ENCODE data around the gene KRTAP5-10. TPM values are rescaled to one million over a fixed set of nuclear protein-coding genes. Genes with fewer than 3 reads are reported as not detected.

The KRTAP5-10 gene
- polyA plus RNA-seq, 2 of the 4 experiments (the other 2 are of a cell fraction): not detected

- no peak overlapping the region for H3K4me3 ChIP-seq
- TF ChIP-seq ZSCAN20 (CRISPR knock-in tag; IDR thresholded peaks at IDR 0.05) (no peak), KDM5A (IDR thresholded peaks at IDR 0.05) (no peak)
- FAIRE-seq (no peak), ATAC-seq (no peak), DNase-seq (ENCODE audit: low read depth in 1 of 2, low spot score in 1 of 2) (no peak)
- CTCF ChIA-PET: no interaction called here
- 68% methylated on average over 8 of the region's 8 CpGs for WGBS (ENCODE audit: missing lambda C conversion rate)
- H3K4me1 ChIP-seq: no peaks in the 10 kb centered on the region
- POLR2A ChIA-PET: no interaction called here
- no peak overlapping the region for H3K4me2 ChIP-seq
- H3K9me3 ChIP-seq: peaks cover 2% of the 10 kb centered on the region; the same call in 1 of the 3 replicates
- H3K27ac ChIP-seq: no peak overlapping the region
Measured at GRCh38 chr11:71543866-71544265, 21.5 kb upstream of the KRTAP5-10 start.

DNA sequence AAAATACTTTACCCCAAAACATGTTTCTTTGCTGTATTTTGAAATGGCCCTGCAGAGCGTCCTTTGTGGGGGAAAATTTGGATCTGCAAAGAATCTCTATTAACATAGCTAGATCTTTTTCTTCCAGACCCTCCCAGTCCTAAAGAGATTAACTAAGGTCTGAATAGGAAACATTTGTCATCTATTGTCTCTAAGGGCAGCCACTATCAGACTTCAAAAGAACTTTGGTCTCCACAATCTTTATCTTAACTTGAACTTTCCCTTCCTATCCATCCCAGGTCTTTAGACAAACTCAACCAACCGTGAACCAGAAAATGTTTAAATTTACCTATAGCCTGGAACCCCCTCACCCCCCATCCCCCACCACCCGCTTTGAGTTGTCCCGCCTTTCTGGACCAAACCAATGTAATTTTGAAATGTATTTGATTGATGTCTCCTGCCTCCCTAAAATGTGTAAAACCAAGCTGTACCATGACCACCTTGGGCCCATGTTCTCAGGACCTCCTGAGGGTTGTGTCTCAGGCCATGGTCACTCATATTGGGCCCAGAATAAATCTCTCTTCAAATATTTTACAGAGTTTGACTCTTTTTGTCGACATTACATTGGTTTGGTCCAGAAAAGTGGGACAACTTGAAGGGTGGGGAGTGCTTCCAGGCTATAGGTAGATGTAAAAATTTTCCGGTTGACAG is 20.7 kb upstream of the KRTAP5-10 start:
- ATAC-seq: no peak
- Histone ChIP-seq H3K9me3 (peaks cover 2% of the 10 kb centered on the region; the same call in 1 of the 3 replicates), H3K4me2 (no peak overlapping the region), H3K4me1 (no peaks in the 10 kb centered on the region), H3K4me3 (no peak overlapping the region), H3K27ac (no peak overlapping the region)
- TF ChIP-seq GATA3 (IDR thresholded peaks at IDR 0.05; ENCODE audit: borderline replicate concordance) (no peak), JUN (IDR thresholded peaks at IDR 0.05) (no peak), CTCF (IDR thresholded peaks at IDR 0.05) (no peak), HOXA7 (CRISPR knock-in tag; IDR thresholded peaks at IDR 0.05) (no peak)
- ChIA-PET POLR2A (no interaction called here), CTCF (interaction anchor here (1.4 to 1.5 kb wide), 2 partner anchors 19 to 36 kb away, joined by 5 to 9 read pairs; no protein-coding TSS in a partner anchor)
- 44% methylated on average over 6 of the region's 6 CpGs for WGBS (ENCODE audit: missing lambda C conversion rate)
- no peak for DNase-seq (ENCODE audit: low read depth in 1 of 2, low spot score in 1 of 2)
- FAIRE-seq: no peak

- no peaks in the 10 kb centered on the region for H3K4me1 ChIP-seq
- POLR2A ChIA-PET: no interaction called here
- peaks cover 2% of the 10 kb centered on the region; the same call in 1 of the 3 replicates for H3K9me3 ChIP-seq
- CTCF ChIA-PET: interaction anchor here (1.2 to 1.5 kb wide), 3 partner anchors 18 to 35 kb away, joined by 3 to 9 read pairs (median 5); no protein-coding TSS in a partner anchor
- H3K4me2 ChIP-seq: no peak overlapping the region
- ATAC-seq (no peak), FAIRE-seq (no peak), DNase-seq (ENCODE audit: low read depth in 1 of 2, low spot score in 1 of 2) (no peak)
- WGBS (ENCODE audit: missing lambda C conversion rate): 72% methylated on average over 12 of the region's 12 CpGs
- no peak for TF ChIP-seq EP300 (IDR thresholded peaks at IDR 0.05)
- TF ChIP-seq ATOH8 (CRISPR knock-in tag; IDR thresholded peaks at IDR 0.05; ENCODE audit: low read depth): no peak
- TF ChIP-seq SMC3 (IDR thresholded peaks at IDR 0.05): no peak
- TF ChIP-seq, protein P1, sequence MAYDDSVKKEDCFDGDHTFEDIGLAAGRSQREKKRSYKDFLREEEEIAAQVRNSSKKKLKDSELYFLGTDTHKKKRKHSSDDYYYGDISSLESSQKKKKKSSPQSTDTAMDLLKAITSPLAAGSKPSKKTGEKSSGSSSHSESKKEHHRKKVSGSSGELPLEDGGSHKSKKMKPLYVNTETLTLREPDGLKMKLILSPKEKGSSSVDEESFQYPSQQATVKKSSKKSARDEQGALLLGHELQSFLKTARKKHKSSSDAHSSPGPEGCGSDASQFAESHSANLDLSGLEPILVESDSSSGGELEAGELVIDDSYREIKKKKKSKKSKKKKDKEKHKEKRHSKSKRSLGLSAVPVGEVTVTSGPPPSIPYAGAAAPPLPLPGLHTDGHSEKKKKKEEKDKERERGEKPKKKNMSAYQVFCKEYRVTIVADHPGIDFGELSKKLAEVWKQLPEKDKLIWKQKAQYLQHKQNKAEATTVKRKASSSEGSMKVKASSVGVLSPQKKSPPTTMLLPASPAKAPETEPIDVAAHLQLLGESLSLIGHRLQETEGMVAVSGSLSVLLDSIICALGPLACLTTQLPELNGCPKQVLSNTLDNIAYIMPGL (CRISPR knock-in tag; IDR thresholded peaks at IDR 0.05; ENCODE audit: borderline replicate concordance): no peak
- TF ChIP-seq FOXS1 (CRISPR knock-in tag; IDR thresholded peaks at IDR 0.05): no peak
- no peak for TF ChIP-seq RCOR1 (IDR thresholded peaks at IDR 0.05; ENCODE audit: low read depth, low read length)
- no peak for TF ChIP-seq RAD21 (conservative IDR thresholded peaks at IDR 0.05 in 1 of 2, IDR thresholded peaks at IDR 0.05 in 1 of 2)
- TF ChIP-seq MAFK (IDR thresholded peaks at IDR 0.05; ENCODE audit: partially characterized antibody): no peak
- no peak for TF ChIP-seq EHMT2 (IDR thresholded peaks at IDR 0.05; ENCODE audit: low read depth)
- TF ChIP-seq, protein P2, sequence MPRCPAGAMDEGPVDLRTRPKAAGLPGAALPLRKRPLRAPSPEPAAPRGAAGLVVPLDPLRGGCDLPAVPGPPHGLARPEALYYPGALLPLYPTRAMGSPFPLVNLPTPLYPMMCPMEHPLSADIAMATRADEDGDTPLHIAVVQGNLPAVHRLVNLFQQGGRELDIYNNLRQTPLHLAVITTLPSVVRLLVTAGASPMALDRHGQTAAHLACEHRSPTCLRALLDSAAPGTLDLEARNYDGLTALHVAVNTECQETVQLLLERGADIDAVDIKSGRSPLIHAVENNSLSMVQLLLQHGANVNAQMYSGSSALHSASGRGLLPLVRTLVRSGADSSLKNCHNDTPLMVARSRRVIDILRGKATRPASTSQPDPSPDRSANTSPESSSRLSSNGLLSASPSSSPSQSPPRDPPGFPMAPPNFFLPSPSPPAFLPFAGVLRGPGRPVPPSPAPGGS (IDR thresholded peaks at IDR 0.05): no peak
- TF ChIP-seq POLR2AphosphoS2 (conservative IDR thresholded peaks at IDR 0.05; ENCODE audit: low read length): no peak
- TF ChIP-seq POLR2A (IDR thresholded peaks at IDR 0.05; ENCODE audit: low read length): no peak
- TF ChIP-seq MYC (IDR thresholded peaks at IDR 0.05; ENCODE audit: borderline replicate concordance, low read length): no peak
- no peak overlapping the region for H3K27ac ChIP-seq
- H3K4me3 ChIP-seq: no peak overlapping the region
Measured at GRCh38 chr11:71545405-71545966, 19.9 kb upstream of the KRTAP5-10 start.
